ENCODE measurements around the gene MAFG.

DNA sequence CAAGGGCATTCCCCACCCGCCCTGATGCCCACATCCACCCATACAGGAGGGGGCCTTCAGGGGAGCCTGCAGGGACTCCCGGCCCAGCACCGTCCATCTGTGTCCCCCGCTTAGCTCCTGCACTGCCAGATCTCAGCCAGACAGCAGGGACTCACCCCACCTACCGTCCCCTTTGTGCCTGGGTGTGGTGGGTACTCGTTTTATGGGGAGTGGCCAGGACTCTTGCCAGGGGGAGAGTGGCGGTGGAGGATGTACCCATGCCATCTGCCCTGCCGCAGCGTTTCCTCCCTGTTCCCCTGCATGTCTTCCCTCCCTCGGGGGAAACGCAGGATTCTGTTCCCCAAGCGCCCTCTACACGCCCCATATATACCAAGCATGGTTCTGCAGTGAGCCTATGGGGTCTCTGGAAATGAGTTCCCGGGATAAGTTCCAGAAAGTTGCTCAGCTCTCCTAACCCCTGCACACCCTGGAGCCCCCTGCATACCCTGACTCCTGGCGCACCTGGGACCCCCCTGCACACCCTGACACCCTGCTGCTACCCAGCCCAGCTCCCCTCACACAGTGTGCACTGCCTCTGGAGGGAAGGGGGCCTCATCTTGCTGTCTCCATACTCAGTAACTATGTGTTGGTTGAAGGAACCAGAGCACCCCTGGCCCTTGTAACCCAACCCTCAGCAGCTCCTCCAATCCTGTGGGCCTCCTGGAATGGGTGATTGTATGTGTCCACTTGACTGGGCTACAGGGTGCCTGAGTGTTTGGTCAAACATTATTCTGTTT lies 4.2 kb upstream of the MAFG start:
- no peak for TF ChIP-seq POLR2A (IDR thresholded peaks at IDR 0.05)
- TF ChIP-seq, protein P1, sequence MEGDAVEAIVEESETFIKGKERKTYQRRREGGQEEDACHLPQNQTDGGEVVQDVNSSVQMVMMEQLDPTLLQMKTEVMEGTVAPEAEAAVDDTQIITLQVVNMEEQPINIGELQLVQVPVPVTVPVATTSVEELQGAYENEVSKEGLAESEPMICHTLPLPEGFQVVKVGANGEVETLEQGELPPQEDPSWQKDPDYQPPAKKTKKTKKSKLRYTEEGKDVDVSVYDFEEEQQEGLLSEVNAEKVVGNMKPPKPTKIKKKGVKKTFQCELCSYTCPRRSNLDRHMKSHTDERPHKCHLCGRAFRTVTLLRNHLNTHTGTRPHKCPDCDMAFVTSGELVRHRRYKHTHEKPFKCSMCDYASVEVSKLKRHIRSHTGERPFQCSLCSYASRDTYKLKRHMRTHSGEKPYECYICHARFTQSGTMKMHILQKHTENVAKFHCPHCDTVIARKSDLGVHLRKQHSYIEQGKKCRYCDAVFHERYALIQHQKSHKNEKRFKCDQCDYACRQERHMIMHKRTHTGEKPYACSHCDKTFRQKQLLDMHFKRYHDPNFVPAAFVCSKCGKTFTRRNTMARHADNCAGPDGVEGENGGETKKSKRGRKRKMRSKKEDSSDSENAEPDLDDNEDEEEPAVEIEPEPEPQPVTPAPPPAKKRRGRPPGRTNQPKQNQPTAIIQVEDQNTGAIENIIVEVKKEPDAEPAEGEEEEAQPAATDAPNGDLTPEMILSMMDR (IDR thresholded peaks at IDR 0.05) = no peak

Measured in adrenal gland (tissue), 5 donors.